UCSD-AML1 (cell line): ENCODE data around the gene TPM4.
"Not testable (repeated sequence)": the region's sequence is repeated elsewhere in the genome, so short reads cannot be mapped to it uniquely, and the experiment has no call there.

Experiments used
- DNase-seq: peaks from one replicate; lab custom pipeline; 2025; ENCODE audit not compliant: unreplicated experiment; lab: John Stamatoyannopoulos, UW

Gene TPM4

DNA sequence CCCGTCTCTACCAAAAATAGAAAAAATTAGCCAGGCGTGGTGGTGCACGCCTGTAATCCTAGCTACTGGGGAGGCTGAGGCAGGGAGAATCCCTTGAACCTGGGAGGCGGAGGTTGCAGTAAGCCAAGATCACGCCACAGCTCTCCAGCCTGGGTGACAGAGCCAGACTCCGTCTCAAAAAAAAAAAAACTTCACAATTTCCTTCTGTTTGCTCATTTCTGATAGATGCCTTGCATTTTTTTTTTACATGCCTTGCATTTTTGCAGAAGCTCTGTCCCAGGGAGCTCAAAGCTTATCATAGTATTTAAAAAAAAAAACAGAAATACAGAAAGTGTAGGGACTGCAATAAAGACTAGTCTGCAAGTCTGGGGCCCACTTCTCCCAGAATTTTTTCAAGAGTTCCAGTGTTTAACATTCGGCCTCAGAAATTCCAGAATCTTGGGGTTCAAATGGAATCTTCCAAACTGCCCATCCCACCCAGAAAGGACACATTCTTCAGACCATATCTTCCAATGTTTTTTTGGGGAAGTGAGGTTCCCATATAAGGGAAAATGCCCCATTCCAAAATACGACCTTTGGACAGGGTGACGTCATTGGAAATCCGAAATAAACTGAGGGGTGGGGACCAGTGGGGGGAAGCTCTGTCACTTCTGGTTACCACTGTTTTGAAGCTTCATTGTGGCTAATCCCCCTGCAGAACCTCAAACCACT, 18.2 kb downstream of the TPM4 start:
- no peak for DNase-seq

DNA sequence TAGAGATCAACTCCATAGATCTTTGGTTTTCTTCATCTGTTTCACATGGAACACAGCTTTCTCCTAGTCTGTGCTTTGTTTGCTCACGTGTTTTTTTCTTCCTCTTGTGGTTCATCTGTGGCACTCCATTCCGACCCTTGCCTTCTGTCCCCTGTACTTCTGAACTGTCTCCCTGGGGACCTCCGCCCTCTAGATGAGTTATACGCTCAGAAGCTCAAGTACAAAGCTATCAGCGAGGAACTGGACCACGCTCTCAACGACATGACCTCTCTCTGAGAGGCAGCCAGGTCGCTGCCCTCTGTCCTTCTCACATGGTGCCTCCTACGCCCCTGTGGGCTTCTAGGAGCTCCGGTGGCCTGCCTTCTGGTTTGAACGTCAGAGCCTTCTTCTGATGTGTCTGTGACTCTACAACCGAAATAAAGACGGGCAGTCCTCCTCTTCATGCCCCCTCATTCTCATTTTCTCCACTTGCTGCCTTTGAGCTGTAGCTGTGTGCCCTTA, 18.8 kb downstream of the TPM4 start:
- DNase-seq = no peak

DNA sequence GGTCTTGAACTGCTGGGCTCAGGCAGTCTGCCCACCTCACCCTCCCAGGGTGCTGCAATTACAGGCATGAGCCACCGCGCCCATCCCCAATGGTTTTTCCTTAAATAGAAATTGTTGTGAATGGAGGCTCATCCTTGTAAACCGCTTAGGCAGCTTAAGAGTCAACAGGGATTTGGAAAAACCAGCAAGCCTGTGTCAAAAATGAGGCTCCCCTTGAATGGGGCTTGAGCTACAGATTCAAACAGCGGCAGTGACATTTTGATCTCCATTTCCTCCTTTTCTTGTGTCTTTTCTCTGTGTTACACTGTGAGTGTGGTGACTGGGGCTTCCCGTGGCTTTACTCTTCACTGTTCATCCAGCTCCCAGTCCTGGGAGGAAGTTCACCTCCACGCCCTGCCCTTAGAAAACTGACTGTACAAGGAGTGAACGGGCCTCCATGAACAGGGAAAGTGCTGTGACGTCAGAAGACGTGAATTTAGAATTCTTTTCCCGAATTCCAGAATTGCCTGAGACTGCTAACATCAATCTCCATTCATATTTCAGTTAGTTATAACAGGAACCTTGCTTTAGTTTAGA, 20.1 kb downstream of the TPM4 start:
- DNase-seq = no peak

DNA sequence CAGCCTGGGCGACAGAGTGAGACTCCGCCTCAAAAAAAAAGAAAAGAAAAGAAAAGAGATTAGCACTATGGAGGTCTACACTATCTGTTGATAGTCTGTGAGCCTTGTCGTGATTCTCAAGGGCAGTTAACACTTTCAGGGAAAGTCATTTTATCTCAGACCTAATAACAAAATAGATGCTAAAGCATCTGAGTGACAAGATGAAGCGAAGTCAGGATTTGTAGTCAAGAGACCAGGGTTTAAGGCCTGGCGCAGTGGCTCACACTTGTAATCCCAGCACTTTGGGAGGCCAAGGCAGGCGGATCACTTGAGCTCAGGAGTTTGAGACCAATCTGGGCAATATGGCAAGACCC, 22.1 kb downstream of the TPM4 start:
- DNase-seq = no peak

DNA sequence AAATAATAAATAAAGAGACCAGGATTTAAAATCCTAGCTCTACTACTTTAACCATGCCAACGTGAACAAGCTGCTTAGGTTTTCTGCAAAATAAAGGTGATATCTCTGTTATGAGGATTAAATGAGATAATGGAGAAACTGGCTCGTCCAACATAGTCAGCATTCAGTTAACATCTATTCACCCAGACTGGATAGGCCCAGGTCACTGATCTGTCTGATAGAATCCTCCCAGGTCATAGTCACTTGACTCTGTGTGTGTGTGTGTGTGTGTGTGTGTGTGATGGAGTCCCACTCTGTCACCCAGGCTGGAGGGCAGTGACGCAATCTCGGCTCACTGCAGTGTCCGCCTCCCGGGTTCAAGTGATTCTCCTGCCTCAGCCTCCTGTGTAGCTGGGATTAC, 22.5 kb downstream of the TPM4 start:
- DNase-seq = no peak

DNA sequence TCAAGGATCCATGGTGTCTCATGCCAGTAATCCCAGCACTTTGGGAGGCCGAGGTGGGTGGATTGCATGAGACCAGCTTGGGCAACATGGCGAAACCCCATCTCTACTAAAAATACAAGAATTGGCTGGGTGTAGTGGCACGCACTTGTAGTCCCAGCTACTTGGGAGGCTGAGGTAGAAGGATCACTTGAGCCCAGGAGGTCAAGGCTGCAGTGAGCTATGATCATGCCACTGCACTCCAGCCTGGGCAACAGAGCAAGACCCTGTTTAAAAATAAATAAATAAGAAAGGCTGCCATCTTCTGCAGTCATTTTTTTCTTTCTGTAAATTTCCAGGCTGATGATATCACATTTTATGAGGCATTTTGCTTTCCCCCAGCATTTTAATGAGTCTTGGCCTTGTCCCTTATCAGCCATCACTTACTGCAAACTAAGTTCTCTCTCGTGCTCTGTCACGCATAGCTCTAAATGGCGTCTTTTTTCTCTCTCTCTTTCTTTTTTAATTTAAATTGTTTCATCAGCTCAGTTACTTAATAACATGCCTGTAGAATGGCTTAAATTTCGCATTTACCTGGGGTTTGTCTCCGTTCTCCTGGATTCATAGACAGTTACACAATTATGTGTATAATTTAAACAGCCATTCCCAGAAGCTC, 23.1 kb downstream of the TPM4 start:
- not testable (repeated sequence) for DNase-seq

DNA sequence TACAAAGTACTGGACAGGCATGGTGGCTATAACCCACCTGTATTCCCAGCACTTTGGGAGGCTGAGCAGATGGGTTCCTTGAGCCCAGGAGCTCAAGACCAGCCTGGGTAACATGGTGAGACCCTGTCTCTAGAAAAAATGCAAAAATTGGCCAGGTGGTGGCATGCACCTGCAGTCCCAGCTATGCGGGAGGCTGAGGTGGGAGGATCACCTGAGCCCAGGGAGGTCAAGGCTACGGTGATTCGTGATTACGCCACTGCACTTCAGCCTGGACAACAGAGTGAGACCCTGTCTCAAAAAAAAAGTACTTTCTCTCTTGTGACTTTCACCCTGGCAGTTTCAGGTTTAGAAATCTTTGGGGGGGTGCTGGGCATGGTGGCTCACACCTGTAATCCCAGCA, 24.2 kb downstream of the TPM4 start:
- no peak for DNase-seq

DNA sequence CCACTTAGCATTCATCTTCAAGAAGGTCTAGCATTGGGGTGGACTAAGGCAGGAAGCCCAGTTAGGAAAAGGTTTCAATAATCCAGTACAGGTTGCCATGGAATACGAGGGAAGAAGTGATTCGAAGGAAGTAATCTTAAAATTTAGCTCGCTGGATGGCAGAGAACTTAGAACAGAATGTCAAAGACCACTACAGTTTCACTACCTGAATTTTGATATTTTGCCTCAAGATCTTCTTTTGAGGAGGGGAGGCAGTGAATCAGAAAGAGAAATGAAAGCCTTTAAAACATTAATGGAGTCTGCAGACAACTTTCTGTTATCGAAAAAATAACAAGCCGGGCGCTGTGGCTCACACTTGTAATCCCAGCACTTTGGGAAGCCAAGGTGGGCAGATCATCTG, 28.4 kb downstream of the TPM4 start:
- no peak for DNase-seq

DNA sequence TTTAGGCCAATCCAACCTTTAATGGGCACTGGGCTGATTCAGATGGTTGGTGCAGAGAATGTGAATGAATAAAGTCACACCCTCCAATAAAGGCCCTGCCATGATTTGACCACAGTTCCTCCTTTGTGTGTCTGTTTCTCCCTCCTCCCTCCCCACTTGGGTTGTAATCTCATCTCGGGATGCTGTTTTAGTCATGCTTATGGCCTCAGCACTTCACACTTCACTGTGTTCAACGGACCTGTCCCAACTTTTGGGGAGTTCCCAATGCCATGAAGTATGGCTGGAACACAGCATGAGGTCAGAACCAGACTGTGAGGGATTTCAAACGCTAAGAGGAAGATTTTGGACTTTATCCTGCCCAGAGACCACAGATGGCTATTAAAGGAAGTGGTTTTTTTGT, 29.8 kb downstream of the TPM4 start:
- no peak for DNase-seq

DNA sequence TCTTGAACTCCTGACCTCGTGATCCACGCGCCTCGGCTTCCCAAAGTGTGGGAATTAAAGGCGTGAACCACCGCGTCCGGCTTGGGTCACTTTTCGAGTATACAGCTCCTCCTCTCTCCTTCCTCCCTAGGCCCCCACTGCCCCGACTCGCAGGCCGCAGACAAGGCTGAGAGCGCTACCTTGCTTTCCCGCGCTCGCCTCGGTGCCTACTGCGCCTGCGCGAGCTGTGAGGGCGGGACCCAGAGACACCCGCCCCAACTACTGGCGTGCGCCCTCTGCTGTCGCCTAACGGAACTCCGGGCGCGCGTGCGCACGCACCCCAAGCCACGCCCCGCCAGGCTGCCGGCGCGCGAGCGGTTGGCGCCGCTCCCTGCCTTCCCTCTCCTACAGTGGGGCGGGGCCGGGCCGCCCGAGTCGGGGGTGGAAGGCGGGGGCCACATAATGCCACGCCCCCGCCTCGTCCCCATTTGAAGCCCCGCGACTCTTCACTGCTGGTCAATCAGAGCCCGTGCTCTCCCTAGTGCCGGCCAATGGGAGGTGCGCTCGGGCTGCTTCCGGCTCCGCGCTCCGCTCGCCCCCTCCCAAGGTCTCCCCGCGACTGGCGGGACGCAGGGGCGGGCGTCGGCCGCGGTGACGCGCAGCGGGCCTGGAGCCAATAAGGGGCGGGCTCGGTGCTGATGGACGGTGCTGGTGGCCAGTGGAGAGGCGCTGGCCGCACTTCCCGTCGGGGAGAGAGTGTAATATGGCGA, 35.0 kb downstream of the TPM4 start, which contains the start of gene RAB8A:
Gene RAB8A, plus strand, starts transcription at position 730 of the 749 bp plus-strand sequence. Its CDS starts 13 bp downstream, at position 743.
- DNase-seq = peak; percentile 100

DNA sequence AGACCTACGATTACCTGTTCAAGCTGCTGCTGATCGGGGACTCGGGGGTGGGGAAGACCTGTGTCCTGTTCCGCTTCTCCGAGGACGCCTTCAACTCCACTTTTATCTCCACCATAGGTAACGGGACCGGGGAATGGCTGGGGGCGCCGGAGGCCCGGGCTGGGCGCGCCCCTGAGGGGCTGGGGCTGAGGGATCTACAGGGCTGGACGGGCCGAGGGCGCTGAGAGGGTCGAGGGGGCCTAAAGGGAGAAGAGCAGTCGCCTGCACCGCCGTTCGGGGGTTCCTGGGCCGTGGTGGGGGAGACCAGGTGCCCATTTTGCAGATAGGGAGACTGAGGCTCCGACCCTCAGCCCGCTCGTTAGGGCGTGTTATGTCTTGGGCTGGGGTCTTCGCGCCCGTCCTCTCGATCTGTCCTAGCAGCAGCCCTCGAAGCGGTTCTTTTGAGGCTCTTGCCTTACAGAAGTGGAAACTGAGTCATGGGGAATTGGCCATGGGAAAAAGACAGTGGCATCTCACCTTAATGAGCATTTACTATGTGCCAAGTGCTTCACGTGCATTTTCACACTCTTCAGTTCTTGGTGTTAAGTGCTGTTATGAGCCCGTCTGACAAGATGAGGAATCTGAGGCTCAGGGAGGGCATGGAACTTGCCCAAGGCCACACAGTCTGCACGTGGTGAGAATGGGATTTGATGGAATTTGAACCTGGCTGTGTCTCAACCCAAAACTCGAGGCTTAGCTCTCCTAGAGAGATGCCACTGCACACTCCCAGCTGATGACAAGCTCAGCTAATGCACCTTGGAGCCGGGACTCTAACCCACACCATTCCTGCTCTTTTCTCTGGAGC, 35.8 kb downstream of the TPM4 start:
- no peak for DNase-seq

DNA sequence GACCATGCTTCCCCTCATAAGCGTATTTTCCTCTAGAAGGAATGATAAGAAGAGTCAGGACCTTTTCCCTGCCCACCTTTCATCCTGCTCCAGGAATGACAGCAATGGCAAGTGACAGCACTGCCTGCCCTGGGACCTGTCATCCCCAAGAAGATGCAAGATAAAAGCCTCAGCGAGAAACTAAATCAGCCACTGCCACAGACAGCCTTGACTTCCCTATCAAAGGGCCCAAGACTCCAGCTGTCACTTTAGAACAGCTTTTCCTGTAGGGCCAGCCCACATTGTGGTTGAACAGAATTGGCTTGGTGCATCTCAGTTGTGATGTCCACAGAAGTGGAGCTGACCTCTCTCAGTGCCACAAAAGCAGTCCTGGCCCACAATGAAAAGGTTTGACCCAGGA, 36.5 kb downstream of the TPM4 start:
- DNase-seq = peak; percentile 51

DNA sequence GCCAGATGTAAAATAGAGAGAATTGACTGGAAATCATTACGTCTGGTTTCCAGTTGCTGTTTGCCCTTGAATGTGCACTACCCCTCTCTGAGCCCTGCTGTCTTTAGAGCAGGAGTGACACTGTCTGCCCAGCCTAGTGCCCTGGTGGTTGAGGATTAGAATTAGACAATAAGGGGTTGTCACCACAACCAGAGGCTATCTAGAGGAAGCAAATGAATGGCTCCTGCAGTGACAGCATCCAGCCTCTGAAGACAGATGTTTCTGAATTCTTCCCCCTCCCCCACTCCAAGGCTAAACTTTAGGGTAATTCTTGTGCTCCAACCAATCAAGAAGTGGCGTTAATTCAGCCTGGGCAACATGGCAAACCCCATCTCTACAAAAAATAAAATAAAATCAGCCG, 37.4 kb downstream of the TPM4 start:
- DNase-seq = peak; percentile 22

DNA sequence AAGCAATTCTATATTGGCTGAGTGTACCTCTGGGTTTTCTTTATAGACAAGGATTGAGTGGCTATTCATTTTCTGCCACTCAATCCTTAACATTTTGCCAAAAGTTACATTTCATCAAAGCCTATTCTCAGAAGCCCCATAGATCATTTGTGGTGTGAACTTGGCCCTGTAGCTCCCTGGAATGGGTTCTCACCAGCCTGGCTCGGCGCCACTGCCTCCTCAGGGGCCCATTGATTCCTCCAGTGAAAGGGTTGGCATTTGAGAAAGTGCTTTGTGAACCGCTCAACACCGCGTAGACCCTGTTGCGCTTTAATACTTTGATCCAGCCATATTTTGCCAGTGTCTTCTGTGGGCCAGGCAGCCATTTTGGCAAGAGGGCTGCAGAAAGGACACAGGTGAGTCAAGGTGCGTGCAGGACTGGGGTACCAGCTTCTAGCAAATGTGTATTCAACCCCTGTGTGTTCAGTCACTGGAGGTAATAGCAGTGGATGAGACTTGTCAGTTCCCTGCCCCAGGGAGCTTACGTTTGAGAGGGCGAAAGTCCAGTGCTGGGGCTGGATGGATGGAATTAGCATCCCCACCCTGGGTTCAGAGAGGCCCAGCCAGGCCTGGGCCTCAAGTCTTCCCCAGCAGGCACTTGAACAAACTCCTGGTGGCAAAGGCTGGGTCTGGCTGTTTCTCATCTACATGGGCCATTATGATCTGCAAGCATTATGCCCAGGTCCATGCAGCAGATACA, 39.2 kb downstream of the TPM4 start:
- no peak for DNase-seq

DNA sequence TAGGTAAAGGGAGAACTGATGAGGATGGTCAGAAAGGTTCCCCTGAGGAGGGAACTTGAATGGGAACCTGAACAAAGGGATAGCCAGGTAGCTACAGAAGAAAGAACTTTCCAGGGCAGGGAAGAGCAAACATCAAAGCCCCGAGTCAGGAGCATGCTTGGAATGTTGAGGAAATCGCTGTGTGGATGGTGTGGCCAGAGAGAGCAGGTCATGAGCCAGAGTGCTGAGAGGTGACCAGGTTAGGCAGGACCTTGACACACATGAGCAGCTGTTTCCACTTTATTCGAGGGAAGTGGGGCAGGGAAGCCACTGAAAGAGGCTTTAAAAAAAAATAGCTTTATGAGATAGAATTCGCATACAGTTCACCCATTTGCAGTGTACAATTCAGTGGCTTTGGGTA, 39.8 kb downstream of the TPM4 start:
- DNase-seq = no peak

DNA sequence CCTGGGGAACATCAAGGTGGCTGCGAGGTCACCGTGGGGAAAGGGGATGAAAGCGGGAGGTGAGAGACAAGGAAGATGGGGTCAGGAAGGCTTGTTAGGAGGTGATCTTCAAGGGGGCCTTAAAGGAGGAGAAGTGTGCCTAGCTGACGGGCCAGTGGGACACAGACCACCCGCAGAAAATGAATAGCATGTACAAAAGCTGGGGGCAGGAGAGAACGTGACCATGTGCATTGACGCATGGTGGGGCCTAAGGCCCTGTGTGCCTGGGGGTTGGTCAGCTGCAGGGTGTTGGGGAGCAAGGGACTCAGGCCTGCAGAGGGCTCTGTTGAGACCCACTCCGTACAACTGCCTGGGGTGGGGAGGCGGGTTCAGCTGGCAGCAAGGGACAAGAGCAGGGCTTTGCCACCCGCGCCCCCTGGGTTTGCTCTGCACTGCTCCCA, 41.3 kb downstream of the TPM4 start:
- peak; percentile 43 for DNase-seq

DNA sequence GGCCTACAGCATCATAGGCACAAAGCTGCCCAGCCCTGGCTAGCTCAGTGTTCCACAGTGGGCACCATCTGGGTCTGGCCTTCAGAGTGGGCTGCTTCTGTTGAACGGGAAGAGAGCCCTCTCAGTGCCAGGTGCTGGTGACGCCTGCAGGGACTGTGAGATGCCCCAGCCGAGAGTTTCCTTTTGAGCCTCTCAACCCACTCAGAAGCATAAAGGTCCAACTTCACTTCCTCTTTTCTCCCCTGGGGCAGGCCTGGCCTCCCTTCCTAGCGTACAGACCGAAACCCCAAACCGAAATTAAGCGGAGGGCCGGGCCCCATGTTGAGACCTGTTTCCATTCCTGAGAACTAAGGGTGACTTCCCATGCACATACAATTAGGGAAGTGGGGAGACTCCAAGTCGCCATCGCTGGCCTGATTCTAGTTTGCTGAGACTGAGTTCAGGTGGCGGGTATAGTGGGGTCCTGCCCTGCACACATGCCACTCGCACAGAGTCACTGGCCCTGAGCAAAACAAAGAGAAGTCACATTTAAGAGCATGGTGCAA, 42.3 kb downstream of the TPM4 start:
- DNase-seq = peak; percentile 69

DNA sequence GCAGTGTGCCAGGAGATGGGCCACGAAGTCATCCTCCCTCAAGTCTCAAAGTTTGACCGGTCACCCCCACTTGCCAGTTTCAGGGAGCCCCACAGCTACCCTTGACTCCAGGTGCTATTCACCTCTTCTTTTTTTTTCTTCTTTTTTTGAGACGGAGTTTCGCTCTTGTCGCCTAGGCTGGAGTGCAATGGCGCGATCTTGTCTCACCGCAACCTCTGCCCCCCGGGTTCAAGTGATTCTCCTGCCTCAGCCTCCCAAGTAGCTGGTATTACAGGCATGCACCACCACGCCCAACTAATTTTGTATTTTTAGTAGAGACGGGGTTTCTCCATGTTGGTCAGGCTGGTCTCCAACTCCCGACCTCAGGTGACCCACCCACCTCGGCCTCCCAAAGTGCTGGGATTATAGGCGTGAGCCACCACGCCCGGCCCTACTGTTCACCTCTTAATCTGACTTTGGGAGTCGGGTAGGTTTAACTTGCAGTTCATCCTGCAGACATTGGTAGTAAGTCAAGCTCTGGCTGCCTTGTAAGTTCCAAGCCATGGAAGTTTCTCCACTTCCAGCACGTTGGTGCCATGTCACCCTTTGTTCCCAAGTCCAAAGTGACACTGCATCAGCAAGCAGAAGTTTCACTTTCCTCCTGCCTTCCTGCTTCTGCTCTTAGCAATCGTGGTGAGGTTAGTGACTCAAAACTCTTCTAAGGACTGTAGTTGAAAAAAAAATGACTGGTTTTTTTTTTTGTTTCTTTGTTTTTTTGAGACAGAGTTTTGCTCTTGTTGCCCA, 43.0 kb downstream of the TPM4 start:
- not testable (repeated sequence) for DNase-seq

DNA sequence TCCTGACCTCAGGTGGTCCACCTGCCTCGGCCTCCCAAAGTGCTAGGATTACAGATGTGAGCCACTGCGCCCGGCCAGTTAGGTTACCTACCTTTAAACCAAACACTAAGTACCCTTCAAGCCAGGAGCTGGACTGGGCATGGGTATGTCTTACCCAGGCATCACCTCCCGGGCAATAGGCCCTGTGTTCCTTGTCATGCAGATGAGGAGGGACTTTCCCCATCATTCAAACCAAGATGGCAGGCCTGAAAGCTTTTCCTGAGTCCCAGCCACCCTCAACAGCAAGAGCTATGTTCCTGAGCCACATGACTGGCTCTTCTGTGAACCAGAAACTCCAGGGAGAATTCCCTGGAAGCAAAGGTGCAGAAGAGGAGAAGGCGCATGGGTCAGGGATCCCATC, 44.8 kb downstream of the TPM4 start:
- no peak for DNase-seq
